ENCODE results near the gene RPL9.

The RPL9 gene

DNA sequence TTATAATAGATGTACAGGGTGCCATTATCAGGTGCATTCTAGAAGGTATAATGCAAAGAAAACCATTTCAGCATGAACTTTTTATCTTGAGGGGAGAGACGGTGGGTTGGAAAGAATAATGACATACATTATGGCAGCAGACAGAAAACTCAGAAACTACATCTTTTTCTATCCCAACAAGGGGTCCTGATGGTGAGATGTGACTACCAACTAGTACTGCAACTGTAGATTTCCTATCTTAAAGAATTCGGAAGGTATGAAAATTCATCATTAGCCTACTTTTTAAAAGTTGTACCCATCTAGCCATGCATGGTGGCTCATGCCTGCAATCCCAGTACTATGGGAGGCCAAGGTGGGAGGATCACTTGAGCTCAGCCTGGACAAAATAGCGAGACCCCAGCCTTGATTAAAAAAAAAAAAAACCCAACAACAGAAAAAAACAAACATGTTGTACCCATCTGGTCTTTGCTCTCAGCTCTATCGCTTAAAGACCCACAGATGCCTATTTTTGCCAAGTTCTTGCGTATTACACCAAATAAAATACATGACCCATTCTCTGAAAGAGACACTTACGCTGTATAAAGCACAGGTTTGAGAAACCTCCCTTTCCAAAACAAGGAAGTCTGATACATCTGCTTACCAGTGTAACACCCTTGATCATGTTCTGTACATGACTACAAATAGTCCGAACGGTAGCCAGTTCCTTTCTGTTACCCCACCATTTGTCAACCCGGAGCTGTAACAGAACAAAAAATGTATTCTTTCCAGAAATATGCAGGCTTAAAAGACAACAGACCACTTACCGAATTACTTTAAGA lies 1.6 kb downstream of the RPL9 start:
- H3K9me3 ChIP-seq (ENCODE audit: control insufficient read depth, insufficient read depth, low read length), result no peaks in the 10 kb centered on the region
- H3K27me3 ChIP-seq (ENCODE audit: control insufficient read depth, insufficient read depth, low read length), result no peaks in the 10 kb centered on the region
- peak overlapping the region; percentile 100 for H3K9ac ChIP-seq (ENCODE audit: low read depth, low read length)
- peaks cover 27% of the 10 kb centered on the region for H3K36me3 ChIP-seq (ENCODE audit: control insufficient read depth, insufficient read depth, low read length)
- H3K4me1 ChIP-seq (ENCODE audit: control insufficient read depth, insufficient read depth, low read length), result peaks cover 2% of the 10 kb centered on the region
- peak overlapping the region; percentile 86 for H3K4me3 ChIP-seq (ENCODE audit: low read depth, low read length)

DNA sequence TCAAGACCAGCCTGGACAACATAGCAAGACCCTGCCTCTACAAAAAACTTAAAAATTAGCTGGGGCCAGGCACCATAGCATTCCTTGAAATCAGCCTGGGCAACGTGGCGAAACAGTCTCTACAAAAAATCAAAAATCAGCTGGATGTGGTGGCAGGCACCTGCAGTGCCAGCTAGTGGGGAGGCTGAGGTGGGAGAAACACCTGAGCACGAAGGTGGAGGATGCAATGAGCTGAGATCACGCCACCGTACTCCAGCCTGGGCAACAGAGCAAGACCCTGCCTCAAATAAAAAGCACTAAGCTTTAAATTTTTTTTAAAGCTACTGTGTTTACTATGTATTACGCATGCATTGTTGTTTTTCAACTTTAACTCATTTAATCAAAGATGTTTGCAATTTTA lies 3.2 kb downstream of the RPL9 start:
- H3K4me1 ChIP-seq (ENCODE audit: control insufficient read depth, insufficient read depth, low read length), result peaks cover 2% of the 10 kb centered on the region
- H3K9me3 ChIP-seq (ENCODE audit: control insufficient read depth, insufficient read depth, low read length), result no peaks in the 10 kb centered on the region
- no peaks in the 10 kb centered on the region for H3K27me3 ChIP-seq (ENCODE audit: control insufficient read depth, insufficient read depth, low read length)
- peaks cover 27% of the 10 kb centered on the region for H3K36me3 ChIP-seq (ENCODE audit: control insufficient read depth, insufficient read depth, low read length)
- H3K9ac ChIP-seq (ENCODE audit: low read depth, low read length), result no peak overlapping the region
- no peak overlapping the region for H3K4me3 ChIP-seq (ENCODE audit: low read depth, low read length)

DNA sequence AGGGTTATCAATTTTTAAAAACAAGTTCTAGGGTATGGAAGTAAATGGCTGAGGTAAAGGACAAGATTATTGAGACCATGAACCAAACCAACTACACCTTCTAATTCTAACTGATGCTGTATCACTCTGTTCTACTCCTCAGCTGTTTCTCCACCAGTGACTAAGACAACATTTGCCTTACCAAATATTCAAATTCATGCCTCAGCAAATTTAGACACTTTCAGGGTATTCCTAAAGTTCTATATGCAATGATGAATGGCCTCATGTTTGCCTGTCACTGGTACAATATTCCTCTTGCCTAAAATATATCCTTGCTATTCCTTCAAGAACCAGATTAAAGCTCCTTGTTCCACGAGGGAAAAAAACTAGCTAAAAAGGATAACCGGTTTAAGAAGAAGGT lies 5.0 kb downstream of the RPL9 start:
- no peaks in the 10 kb centered on the region for H3K27me3 ChIP-seq (ENCODE audit: control insufficient read depth, insufficient read depth, low read length)
- peaks cover 27% of the 10 kb centered on the region for H3K36me3 ChIP-seq (ENCODE audit: control insufficient read depth, insufficient read depth, low read length)
- no peaks in the 10 kb centered on the region for H3K9me3 ChIP-seq (ENCODE audit: control insufficient read depth, insufficient read depth, low read length)

DNA sequence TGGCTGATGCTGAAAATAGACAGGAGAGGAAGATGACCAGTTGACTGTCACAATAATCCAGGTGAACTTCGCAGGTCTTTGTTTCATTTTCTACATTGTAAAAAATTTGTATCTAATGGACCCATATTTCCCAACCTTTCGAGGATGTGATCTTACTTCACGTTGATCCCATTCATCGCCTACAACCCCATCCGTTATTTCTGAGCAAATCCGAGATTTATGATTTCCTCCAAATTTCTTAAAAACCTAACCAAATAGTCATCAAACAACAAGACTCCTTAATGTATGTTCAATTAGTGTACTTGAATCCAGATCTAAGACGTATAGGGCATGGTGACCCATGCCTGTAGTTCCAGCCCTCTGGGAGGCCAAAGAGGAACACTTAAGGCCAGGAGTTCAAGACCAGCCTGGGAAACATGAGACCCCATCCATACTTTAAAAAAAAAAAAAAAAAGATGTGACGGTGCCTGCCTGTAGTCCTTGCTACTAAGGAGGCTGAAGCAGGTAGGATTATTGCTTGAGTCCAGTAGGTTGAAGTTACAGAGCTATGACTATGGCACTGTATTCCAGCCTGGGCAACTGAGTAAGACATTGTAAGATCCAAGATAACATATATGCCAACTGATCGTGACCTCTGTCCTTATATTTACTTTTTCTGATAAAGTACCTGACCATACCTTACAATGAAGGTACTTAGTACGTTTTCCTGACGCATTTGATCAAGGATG lies 5.7 kb downstream of the RPL9 start:
- no peak overlapping the region for H3K4me3 ChIP-seq (ENCODE audit: low read depth, low read length)
- H3K4me1 ChIP-seq (ENCODE audit: control insufficient read depth, insufficient read depth, low read length), result peaks cover 2% of the 10 kb centered on the region
- H3K9ac ChIP-seq (ENCODE audit: low read depth, low read length), result no peak overlapping the region
- H3K27me3 ChIP-seq (ENCODE audit: control insufficient read depth, insufficient read depth, low read length), result no peaks in the 10 kb centered on the region
- H3K36me3 ChIP-seq (ENCODE audit: control insufficient read depth, insufficient read depth, low read length), result peaks cover 27% of the 10 kb centered on the region
- H3K9me3 ChIP-seq (ENCODE audit: control insufficient read depth, insufficient read depth, low read length), result no peaks in the 10 kb centered on the region

More for the DNA sequence above, 5.0 kb downstream of the RPL9 start:
- Histone ChIP-seq H3K4me1 (ENCODE audit: control insufficient read depth, insufficient read depth, low read length) (peaks cover 2% of the 10 kb centered on the region), H3K9ac (ENCODE audit: low read depth, low read length) (no peak overlapping the region), H3K4me3 (ENCODE audit: low read depth, low read length) (no peak overlapping the region)

DNA sequence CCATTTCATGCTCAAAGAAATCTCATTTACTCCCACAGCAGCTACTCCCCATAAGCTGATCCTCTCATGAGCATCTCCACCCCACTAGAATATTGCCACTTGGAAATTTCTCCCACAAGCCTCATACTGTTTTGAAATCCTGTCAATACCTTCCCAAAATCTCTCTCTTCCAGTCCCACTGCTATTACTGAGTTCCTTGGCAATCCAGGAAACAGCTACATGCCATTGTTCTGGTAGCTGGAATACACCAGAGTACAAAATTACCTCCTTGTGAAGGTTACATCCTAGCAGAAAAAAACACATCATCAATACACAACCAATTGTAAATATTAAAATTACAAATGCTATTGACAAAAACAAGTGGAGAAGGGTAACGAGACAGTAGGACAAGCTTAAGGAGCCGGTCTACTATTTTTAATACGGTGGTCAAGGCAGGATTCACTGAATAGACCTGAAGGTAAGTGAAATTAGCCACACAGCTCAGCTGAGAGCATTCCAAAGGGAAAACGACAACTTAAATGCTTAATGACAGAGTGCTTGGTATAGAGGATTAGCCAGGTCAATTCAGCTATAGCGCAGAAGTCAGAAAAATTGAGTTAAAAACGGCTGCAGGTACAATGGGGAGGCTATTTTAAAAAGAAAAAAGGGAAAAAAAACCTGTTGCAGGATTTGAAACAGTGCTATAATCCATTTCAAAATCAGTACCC lies 6.4 kb downstream of the RPL9 start:
- H3K4me3 ChIP-seq (ENCODE audit: low read depth, low read length), result no peak overlapping the region
- no peaks in the 10 kb centered on the region for H3K27me3 ChIP-seq (ENCODE audit: control insufficient read depth, insufficient read depth, low read length)
- no peaks in the 10 kb centered on the region for H3K9me3 ChIP-seq (ENCODE audit: control insufficient read depth, insufficient read depth, low read length)
- peaks cover 24% of the 10 kb centered on the region for H3K36me3 ChIP-seq (ENCODE audit: control insufficient read depth, insufficient read depth, low read length)
- peaks cover 5% of the 10 kb centered on the region for H3K4me1 ChIP-seq (ENCODE audit: control insufficient read depth, insufficient read depth, low read length)
- H3K9ac ChIP-seq (ENCODE audit: low read depth, low read length), result no peak overlapping the region

DNA sequence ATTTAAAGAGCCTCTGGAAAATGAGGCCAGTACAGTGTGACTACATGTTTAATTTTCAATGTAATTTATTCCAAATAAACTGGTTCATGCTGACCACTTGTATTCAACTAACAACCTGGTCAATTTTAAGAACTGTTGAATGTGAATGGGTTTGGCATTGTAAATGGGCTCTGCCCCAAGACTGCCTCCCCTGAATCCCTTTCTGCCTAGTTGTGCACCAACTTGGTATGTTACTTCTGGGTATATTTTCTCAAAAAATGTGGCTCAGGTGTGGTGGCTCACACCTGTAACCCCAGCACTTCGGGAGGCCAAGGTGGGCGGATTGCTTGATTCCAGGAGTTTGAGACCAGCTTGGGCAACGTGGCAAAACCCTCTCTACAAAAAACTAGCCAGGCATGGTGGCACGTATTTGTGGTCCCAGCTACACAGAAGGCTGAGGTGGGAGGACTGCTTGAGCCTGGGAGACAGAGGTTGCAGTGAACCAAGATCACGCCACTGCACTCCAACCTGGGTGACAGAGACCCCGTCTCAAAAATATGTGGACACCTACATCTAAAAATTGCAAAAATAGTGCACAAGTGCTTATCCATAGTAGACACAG lies 7.2 kb downstream of the RPL9 start:
- no peak overlapping the region for H3K4me3 ChIP-seq (ENCODE audit: low read depth, low read length)
- no peaks in the 10 kb centered on the region for H3K9me3 ChIP-seq (ENCODE audit: control insufficient read depth, insufficient read depth, low read length)
- H3K9ac ChIP-seq (ENCODE audit: low read depth, low read length), result no peak overlapping the region
- peaks cover 17% of the 10 kb centered on the region for H3K36me3 ChIP-seq (ENCODE audit: control insufficient read depth, insufficient read depth, low read length)
- H3K27me3 ChIP-seq (ENCODE audit: control insufficient read depth, insufficient read depth, low read length), result no peaks in the 10 kb centered on the region
- peaks cover 3% of the 10 kb centered on the region for H3K4me1 ChIP-seq (ENCODE audit: control insufficient read depth, insufficient read depth, low read length)

DNA sequence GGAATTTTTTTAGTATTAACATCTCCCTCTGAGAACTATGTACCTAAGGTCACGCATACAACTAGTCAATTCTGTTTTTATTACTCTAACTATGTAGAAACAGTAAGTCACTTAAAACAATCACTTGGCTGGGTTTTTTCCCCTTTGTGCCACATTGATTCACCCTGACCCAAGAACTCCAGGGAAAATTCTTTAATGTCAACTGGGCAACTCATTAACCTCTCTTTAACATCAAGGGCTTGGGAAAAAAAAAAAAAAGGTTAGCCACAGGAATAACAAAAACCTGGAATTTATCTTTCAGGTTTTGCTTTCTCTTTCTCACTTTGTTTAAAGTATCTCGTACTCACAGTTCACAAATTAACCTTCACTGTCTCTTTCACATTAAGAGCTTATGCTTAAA lies 8.1 kb downstream of the RPL9 start:
- peaks cover 8% of the 10 kb centered on the region for H3K36me3 ChIP-seq (ENCODE audit: control insufficient read depth, insufficient read depth, low read length)
- no peak overlapping the region for H3K4me3 ChIP-seq (ENCODE audit: low read depth, low read length)
- H3K4me1 ChIP-seq (ENCODE audit: control insufficient read depth, insufficient read depth, low read length), result peaks cover 3% of the 10 kb centered on the region
- H3K9ac ChIP-seq (ENCODE audit: low read depth, low read length), result no peak overlapping the region
- H3K27me3 ChIP-seq (ENCODE audit: control insufficient read depth, insufficient read depth, low read length), result no peaks in the 10 kb centered on the region
- no peaks in the 10 kb centered on the region for H3K9me3 ChIP-seq (ENCODE audit: control insufficient read depth, insufficient read depth, low read length)

DNA sequence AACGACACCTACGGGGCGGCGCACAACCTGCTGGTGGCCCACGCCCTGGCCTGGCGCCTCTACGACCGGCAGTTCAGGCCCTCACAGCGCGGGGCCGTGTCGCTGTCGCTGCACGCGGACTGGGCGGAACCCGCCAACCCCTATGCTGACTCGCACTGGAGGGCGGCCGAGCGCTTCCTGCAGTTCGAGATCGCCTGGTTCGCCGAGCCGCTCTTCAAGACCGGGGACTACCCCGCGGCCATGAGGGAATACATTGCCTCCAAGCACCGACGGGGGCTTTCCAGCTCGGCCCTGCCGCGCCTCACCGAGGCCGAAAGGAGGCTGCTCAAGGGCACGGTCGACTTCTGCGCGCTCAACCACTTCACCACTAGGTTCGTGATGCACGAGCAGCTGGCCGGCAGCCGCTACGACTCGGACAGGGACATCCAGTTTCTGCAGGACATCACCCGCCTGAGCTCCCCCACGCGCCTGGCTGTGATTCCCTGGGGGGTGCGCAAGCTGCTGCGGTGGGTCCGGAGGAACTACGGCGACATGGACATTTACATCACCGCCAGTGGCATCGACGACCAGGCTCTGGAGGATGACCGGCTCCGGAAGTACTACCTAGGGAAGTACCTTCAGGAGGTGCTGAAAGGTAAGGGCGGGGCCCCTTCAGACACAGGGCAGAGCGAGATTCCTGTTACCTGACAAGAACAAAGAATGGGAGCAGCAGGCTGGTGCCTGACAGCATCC lies 11.7 kb downstream of the RPL9 start:
- no peaks in the 10 kb centered on the region for H3K36me3 ChIP-seq (ENCODE audit: control insufficient read depth, insufficient read depth, low read length)
- peaks cover 3% of the 10 kb centered on the region for H3K4me1 ChIP-seq (ENCODE audit: control insufficient read depth, insufficient read depth, low read length)
- H3K9ac ChIP-seq (ENCODE audit: low read depth, low read length), result peak overlapping the region; percentile 73
- no peaks in the 10 kb centered on the region for H3K27me3 ChIP-seq (ENCODE audit: control insufficient read depth, insufficient read depth, low read length)
- no peaks in the 10 kb centered on the region for H3K9me3 ChIP-seq (ENCODE audit: control insufficient read depth, insufficient read depth, low read length)
- H3K4me3 ChIP-seq (ENCODE audit: low read depth, low read length), result peak overlapping the region; percentile 58

DNA sequence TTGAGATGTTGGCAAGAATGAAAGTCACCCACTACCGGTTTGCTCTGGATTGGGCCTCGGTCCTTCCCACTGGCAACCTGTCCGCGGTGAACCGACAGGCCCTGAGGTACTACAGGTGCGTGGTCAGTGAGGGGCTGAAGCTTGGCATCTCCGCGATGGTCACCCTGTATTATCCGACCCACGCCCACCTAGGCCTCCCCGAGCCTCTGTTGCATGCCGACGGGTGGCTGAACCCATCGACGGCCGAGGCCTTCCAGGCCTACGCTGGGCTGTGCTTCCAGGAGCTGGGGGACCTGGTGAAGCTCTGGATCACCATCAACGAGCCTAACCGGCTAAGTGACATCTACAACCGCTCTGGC lies 12.3 kb downstream of the RPL9 start:
- H3K9me3 ChIP-seq (ENCODE audit: control insufficient read depth, insufficient read depth, low read length), result no peaks in the 10 kb centered on the region
- H3K27me3 ChIP-seq (ENCODE audit: control insufficient read depth, insufficient read depth, low read length), result no peaks in the 10 kb centered on the region
- H3K4me1 ChIP-seq (ENCODE audit: control insufficient read depth, insufficient read depth, low read length), result peaks cover 3% of the 10 kb centered on the region
- peak overlapping the region; percentile 58 for H3K4me3 ChIP-seq (ENCODE audit: low read depth, low read length)
- peak overlapping the region; percentile 73 for H3K9ac ChIP-seq (ENCODE audit: low read depth, low read length)
- no peaks in the 10 kb centered on the region for H3K36me3 ChIP-seq (ENCODE audit: control insufficient read depth, insufficient read depth, low read length)

DNA sequence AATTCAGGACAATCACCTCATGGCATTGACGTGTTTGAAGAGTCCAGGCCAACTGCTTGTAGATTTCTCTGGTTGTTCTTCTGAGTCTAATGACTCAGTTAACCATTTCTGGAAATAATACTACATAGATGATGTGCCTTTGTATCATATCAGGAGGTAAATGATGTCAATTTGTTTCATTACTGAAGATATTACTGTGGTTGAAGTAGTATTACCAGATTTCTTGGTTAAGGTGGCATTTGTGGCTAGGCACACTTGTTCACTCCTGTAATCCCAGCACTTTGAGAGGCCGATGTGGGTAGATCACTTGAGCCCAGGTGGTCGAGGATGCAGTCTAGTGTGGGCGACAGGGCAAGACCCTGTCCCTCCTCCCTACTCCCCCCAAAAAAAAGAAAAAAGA lies 15.7 kb downstream of the RPL9 start:
- Histone ChIP-seq H3K27me3 (ENCODE audit: control insufficient read depth, insufficient read depth, low read length) (no peaks in the 10 kb centered on the region), H3K9me3 (ENCODE audit: control insufficient read depth, insufficient read depth, low read length) (no peaks in the 10 kb centered on the region), H3K9ac (ENCODE audit: low read depth, low read length) (no peak overlapping the region), H3K36me3 (ENCODE audit: control insufficient read depth, insufficient read depth, low read length) (no peaks in the 10 kb centered on the region), H3K4me3 (ENCODE audit: low read depth, low read length) (no peak overlapping the region), H3K4me1 (ENCODE audit: control insufficient read depth, insufficient read depth, low read length) (peaks cover 3% of the 10 kb centered on the region)

DNA sequence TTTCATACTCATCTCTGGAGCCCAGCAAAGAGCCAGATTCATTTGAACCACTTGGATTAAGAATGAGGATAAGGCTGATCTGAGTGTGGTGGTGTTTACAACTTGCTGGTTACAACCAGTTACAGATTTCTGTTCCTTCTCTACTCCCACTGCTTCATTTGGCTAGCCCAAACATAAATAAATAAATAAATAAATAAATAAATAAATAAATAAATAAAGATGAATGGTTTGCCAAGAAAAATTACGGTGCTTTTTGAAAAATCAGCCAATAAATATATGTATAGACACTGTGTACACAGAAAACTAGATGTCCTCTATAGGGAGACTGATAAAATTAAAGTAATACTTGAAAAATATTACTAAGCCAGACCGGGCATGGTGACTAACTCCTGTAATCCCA lies 17.1 kb downstream of the RPL9 start:
- H3K9ac ChIP-seq (ENCODE audit: low read depth, low read length), result no peak overlapping the region
- no peak overlapping the region for H3K4me3 ChIP-seq (ENCODE audit: low read depth, low read length)
- H3K36me3 ChIP-seq (ENCODE audit: control insufficient read depth, insufficient read depth, low read length), result no peaks in the 10 kb centered on the region
- H3K4me1 ChIP-seq (ENCODE audit: control insufficient read depth, insufficient read depth, low read length), result no peaks in the 10 kb centered on the region
- H3K9me3 ChIP-seq (ENCODE audit: control insufficient read depth, insufficient read depth, low read length), result no peaks in the 10 kb centered on the region
- no peaks in the 10 kb centered on the region for H3K27me3 ChIP-seq (ENCODE audit: control insufficient read depth, insufficient read depth, low read length)

Measured in iPS-15b (cell line).